Lower lobe of right lung (tissue), 2 donors: ENCODE data around the gene ZNF253. TPM values are rescaled to one million over a fixed set of nuclear protein-coding genes. Genes with fewer than 3 reads are reported as not detected.

Source experiments
- ATAC-seq, 2 donors: fragments of 200-7000 bp; cut with Tn5 transposase; one replicate each; pipeline ENCODE4 v1.9.1; 2020 to 2022; ENCODE audit warnings: mild to moderate bottlenecking in 2 of 2, moderate library complexity in 2 of 2
- DNase-seq: peaks from one replicate; pipeline ENCODE4 v3.0.0-alpha.2; 2020
- H3K27ac ChIP-seq: fragments of 200-600 bp; one replicate; pipeline ENCODE4 v1.8.0; 2022
- H3K27me3 ChIP-seq: fragments of 200-600 bp; one replicate; pipeline ENCODE4 v1.8.0; 2022; ENCODE audit warnings: low read depth
- H3K36me3 ChIP-seq: fragments of 200-600 bp; one replicate; pipeline ENCODE4 v1.8.0; 2022; ENCODE audit warnings: mild to moderate bottlenecking
- H3K4me1 ChIP-seq: fragments of 200-600 bp; one replicate; pipeline ENCODE4 v1.8.0; 2022
- H3K4me3 ChIP-seq: fragments of 200-600 bp; one replicate; pipeline ENCODE4 v1.8.0; 2022; ENCODE audit warnings: mild to moderate bottlenecking
- H3K9me3 ChIP-seq: fragments of 200-600 bp; one replicate; pipeline ENCODE4 v1.8.0; 2022
- CTCF ChIP-seq: fragments of 200-600 bp; IDR thresholded peaks from one replicate; pipeline ENCODE4 v1.8.0; 2022; ENCODE audit warnings: antibody characterized with exemption, mild to moderate bottlenecking
- intact Hi-C: fragments of 100-400 bp; cut with DNase I; formaldehyde crosslinking; loops from one replicate; pipeline ENCODE4 v1.11.0; 2022
- total RNA-seq: library from RNA; stranded (reverse); fragmentation: NEBNext Ultra II Directional; extraction: Animal tissue kit (Norgen Biotek cat#: 25700); gene quantifications from one replicate; pipeline ENCODE4 v1.2.1, GENCODE V29; 2021
- donor health status: DM: no; HTN: yes; CAD: no; lungs with severe emphysema.

Gene ZNF253
- total RNA-seq, 1 donor from 2014 or later, result 10.4 TPM

- H3K9me3 ChIP-seq, result peaks cover 52% of the 10 kb centered on the region
- no peaks in the 10 kb centered on the region for H3K4me1 ChIP-seq
- H3K4me3 ChIP-seq, result no peak overlapping the region
- DNase-seq (no peak), ATAC-seq (no peak)
- no peaks in the 10 kb centered on the region for H3K36me3 ChIP-seq
- intact Hi-C loops, result no loop called here
- TF ChIP-seq CTCF, result no peak
- H3K27ac ChIP-seq, result no peak overlapping the region
- no peaks in the 10 kb centered on the region for H3K27me3 ChIP-seq
Measured at GRCh38 chr19:19938449-19938848, 72.8 kb downstream of the ZNF253 start.

GRCh38 chr19:19943848-19944582, 78.3 kb downstream of the ZNF253 start:
- no peak for DNase-seq
- Histone ChIP-seq H3K27ac (no peak overlapping the region), H3K27me3 (no peaks in the 10 kb centered on the region), H3K36me3 (no peaks in the 10 kb centered on the region), H3K4me3 (no peak overlapping the region), H3K4me1 (no peaks in the 10 kb centered on the region), H3K9me3 (peaks cover 2% of the 10 kb centered on the region)
- no peak for ATAC-seq
- TF ChIP-seq CTCF, result no peak
- intact Hi-C loops, result no loop called here

Other genes starting within 250 kb of the ZNF253 start
- 3.7 TPM for gene PBX4, start 247.2 kb upstream of the ZNF253 start, total RNA-seq
- gene LPAR2, start 237.7 kb upstream of the ZNF253 start, total RNA-seq, result 40.3 TPM
- gene GMIP, start 222.2 kb upstream of the ZNF253 start, total RNA-seq, result 54.4 TPM
- 71.9 TPM for gene ATP13A1, start 202.2 kb upstream of the ZNF253 start, total RNA-seq
- 13.1 TPM for gene ZNF101, start 197.0 kb upstream of the ZNF253 start, total RNA-seq
- gene ZNF14, start 132.8 kb upstream of the ZNF253 start, total RNA-seq, result 6.7 TPM
- 24.5 TPM for gene ZNF506, start 44.1 kb upstream of the ZNF253 start, total RNA-seq
- gene ZNF93, start 35.1 kb downstream of the ZNF253 start, total RNA-seq, result 3.7 TPM
- 4.6 TPM for gene ZNF682, start 173.6 kb downstream of the ZNF253 start, total RNA-seq
- gene ZNF90, start 212.1 kb downstream of the ZNF253 start, total RNA-seq, result 5.5 TPM